Gastroesophageal sphincter (tissue), 4 donors: ENCODE data around the gene ACSF3. TPM values are rescaled to one million over a fixed set of nuclear protein-coding genes. Genes with fewer than 3 reads are reported as not detected.

ENCODE experiments used
- ATAC-seq: fragments of 150-250 bp; one replicate; pipeline ENCODE4 v1.9.1; 2016; ENCODE audit warnings: mild to moderate bottlenecking, moderate library complexity
- H3K27ac ChIP-seq, 4 donors: fragments of 200-600 bp; sonication (generic) in 3 of 4; 1 replicate in 3 of 4; 2 replicates in 1 of 4; pipeline ENCODE4 v1.5.1; 2016 to 2019
- H3K27me3 ChIP-seq: fragments of 200-600 bp; sonication (generic); one replicate; pipeline ENCODE4 v1.5.1; 2019
- H3K36me3 ChIP-seq, 2 donors: fragments of 200-600 bp; sonication (generic); one replicate each; pipeline ENCODE4 v1.5.1; 2019; ENCODE audit warnings: control low read depth in 1 of 2
- H3K4me1 ChIP-seq, 3 donors: fragments of 200-600 bp; sonication (generic); 1 replicate in 2 of 3; 2 replicates in 1 of 3; pipeline ENCODE4 v1.5.1; 2016 to 2019; ENCODE audit warnings: control low read depth in 2 of 3
- H3K4me3 ChIP-seq, 2 donors: fragments of 200-600 bp; sonication (generic); one replicate each; pipeline ENCODE4 v1.5.1; 2019; ENCODE audit warnings: mild to moderate bottlenecking in 1 of 2, moderate library complexity in 1 of 2
- H3K9me3 ChIP-seq, 3 donors: fragments of 200-600 bp; sonication (generic); one replicate each; pipeline ENCODE4 v1.5.1; 2017 to 2019; ENCODE audit warnings: control low read depth in 2 of 3
- EP300 ChIP-seq: sonication (generic); formaldehyde crosslinking; IDR thresholded peaks from one replicate; pipeline ENCODE4 v1.6.1; 2017; ENCODE audit warnings: antibody characterized with exemption, mild to moderate bottlenecking
- POLR2A ChIP-seq, 2 donors: fragments of 450-650 bp; IDR thresholded peaks; one replicate each; pipeline ENCODE4 v1.6.1; 2017; ENCODE audit warnings: antibody characterized with exemption in 2 of 2, mild to moderate bottlenecking in 2 of 2, moderate library complexity in 1 of 2
- POLR2AphosphoS5 ChIP-seq: sonication (generic); formaldehyde crosslinking; IDR thresholded peaks from one replicate; pipeline ENCODE4 v1.6.1; 2017; ENCODE audit warnings: antibody characterized with exemption
- WGBS, 2 donors: methylation state at CpG; one replicate each; pipeline ENCODE4 v1.1.5; 2018; ENCODE audit warnings: low coverage in 1 of 2; 5-methylcytosine and 5-hydroxymethylcytosine counted together
- total RNA-seq, 4 donors: library from RNA; depleted of rRNA; stranded (reverse); fragments of >200 nt; gene quantifications; one replicate each; pipeline ENCODE4 v1.1.0, GENCODE V29; 2016
- TF ChIP-seq, protein P1 (sequence below), 4 experiments: fragments of 200-600 bp in 2 of 4; fragments of 450-650 bp in 2 of 4; sonication (generic) in 1 of 4; IDR thresholded peaks; one replicate each; pipeline ENCODE4 v1.5.1; 2017 to 2019; ENCODE audit warnings: antibody characterized with exemption in 4 of 4, mild to moderate bottlenecking in 2 of 4, moderate library complexity in 2 of 4

The ACSF3 gene
- total RNA-seq, 4 donors from 2014 or later: 14.5 to 33.8 (median 28.8) TPM

DNA sequence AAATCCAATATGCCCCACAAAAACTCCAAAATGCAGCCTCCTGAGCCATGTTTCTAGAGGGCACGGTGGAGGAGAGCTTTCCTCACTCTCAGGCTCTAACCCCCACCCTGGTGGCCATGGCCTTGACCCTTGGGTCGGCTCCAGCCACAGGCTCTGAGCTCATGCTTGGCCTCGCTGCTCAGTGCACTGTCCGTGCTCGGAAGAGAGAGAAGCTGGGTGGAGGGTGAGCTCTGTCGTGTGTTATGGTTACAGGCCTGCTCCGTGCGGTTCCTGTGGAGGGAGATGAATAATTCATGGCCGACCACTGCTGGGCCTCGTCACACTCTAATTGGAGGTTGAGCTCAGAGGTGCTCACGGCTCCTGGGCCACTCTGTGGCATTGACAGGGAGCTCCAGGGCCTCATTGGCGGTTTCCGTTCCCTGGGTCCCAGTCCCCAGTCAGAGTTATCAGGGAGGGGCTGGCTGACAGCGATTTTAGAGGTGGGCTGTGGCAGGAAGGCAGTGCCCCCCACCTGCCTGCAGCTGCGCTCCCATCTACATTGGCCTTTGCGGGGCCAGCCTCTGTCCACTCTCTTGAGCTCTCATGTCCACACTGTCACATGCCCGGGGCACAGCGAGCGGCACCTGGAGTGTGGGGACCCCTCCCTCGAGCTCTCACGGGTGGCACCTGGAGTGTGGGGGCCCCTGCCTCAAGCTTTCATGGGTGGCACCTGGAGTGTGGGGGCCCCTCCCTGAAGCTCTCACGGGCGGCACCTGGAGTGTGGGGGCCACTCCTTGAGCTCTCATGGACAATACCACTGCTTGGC, 24.9 kb downstream of the ACSF3 start:
- no peaks in the 10 kb centered on the region for H3K9me3 ChIP-seq

DNA sequence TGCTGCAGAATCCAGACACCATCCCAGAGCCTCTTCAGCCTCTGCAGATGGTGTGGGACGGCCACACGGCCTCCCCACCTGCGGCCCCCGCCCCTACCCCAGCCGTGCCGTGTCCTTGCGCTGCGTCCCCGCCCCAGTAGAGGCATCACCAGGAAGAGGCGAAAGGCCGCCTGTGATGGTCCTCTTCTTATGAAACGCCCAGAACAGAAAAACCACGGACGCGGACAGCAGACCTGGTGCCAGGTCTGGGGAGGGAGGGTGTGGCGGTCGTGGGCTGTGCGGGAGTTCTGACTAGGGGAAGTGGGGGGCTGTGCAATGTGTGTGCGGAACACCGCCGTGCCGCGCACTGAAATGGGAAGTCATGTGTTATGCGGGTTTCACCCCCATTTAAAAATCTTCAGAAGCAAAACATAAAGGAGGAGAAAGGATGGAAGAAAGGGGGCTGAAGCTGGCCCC, 25.5 kb downstream of the ACSF3 start:
- no peak for ATAC-seq
- Histone ChIP-seq H3K27me3 (no peaks in the 10 kb centered on the region), H3K9me3 (no peaks in the 10 kb centered on the region), H3K36me3 (peaks cover 0 to 97% of the 10 kb centered on the region in 2 donors), H3K4me1 (peaks cover 0 to 7% (median 0%) of the 10 kb centered on the region in 3 donors), H3K27ac (no peak overlapping the region), H3K4me3 (no peak overlapping the region)
- TF ChIP-seq POLR2AphosphoS5: no peak
- no peak for TF ChIP-seq POLR2A (IDR thresholded peaks at IDR 0.05)
- no peak for TF ChIP-seq EP300
- TF ChIP-seq, protein P1, sequence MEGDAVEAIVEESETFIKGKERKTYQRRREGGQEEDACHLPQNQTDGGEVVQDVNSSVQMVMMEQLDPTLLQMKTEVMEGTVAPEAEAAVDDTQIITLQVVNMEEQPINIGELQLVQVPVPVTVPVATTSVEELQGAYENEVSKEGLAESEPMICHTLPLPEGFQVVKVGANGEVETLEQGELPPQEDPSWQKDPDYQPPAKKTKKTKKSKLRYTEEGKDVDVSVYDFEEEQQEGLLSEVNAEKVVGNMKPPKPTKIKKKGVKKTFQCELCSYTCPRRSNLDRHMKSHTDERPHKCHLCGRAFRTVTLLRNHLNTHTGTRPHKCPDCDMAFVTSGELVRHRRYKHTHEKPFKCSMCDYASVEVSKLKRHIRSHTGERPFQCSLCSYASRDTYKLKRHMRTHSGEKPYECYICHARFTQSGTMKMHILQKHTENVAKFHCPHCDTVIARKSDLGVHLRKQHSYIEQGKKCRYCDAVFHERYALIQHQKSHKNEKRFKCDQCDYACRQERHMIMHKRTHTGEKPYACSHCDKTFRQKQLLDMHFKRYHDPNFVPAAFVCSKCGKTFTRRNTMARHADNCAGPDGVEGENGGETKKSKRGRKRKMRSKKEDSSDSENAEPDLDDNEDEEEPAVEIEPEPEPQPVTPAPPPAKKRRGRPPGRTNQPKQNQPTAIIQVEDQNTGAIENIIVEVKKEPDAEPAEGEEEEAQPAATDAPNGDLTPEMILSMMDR (IDR thresholded peaks at IDR 0.05): no peak
- WGBS, 2 donors: 91% methylated on average over 9 of the region's 24 CpGs; no CpG with 5 or more reads in 1 of the 2 donors

More for the DNA sequence above, 24.9 kb downstream of the ACSF3 start:
- Histone ChIP-seq H3K4me3 (no peak overlapping the region), H3K27me3 (no peaks in the 10 kb centered on the region), H3K36me3 (peaks cover 0 to 97% of the 10 kb centered on the region in 2 donors), H3K27ac (no peak overlapping the region), H3K4me1 (peaks cover 0 to 10% (median 0%) of the 10 kb centered on the region in 3 donors)
- WGBS, 2 donors: 43 to 57% methylated on average over 1 to 8 of the region's 23 CpGs
- no peak for ATAC-seq
- TF ChIP-seq, protein P1 (IDR thresholded peaks at IDR 0.05): no peak

DNA sequence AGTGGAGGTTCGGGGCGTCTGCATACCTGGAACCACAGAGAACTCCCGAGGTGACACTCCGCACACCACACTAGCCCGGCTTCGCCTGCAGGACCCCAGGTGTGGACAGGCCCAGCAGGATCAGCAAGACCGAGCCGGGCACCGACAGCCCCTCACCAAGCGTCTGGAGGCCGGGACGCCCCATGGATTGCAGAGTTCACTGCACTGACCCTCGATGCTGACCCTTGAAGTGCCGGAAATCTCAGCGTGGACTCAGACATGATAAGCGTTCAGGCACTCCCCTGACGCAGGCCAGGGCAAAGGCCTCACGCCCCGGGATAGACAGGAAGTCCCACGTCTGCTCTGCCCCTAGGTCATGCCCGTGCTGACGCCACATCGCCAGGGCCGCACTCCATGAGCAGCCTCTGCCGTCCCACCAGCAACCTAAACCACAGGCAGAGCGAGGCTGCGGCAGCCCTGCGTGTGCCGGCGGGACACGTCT, 26.0 kb downstream of the ACSF3 start:
- H3K36me3 ChIP-seq: peaks cover 0 to 93% of the 10 kb centered on the region in 2 donors
- H3K4me3 ChIP-seq: no peak overlapping the region
- H3K27ac ChIP-seq: no peak overlapping the region
- H3K4me1 ChIP-seq: peaks cover 0 to 2% (median 0%) of the 10 kb centered on the region in 3 donors
- 80 to 85% methylated on average over 1 to 8 of the region's 31 CpGs for WGBS, 2 donors
- no peaks in the 10 kb centered on the region for H3K27me3 ChIP-seq
- H3K9me3 ChIP-seq: no peaks in the 10 kb centered on the region
- TF ChIP-seq, protein P1 (IDR thresholded peaks at IDR 0.05): no peak
- no peak for TF ChIP-seq POLR2A (IDR thresholded peaks at IDR 0.05)
- no peak for TF ChIP-seq EP300
- TF ChIP-seq POLR2AphosphoS5: no peak
- no peak for ATAC-seq

DNA sequence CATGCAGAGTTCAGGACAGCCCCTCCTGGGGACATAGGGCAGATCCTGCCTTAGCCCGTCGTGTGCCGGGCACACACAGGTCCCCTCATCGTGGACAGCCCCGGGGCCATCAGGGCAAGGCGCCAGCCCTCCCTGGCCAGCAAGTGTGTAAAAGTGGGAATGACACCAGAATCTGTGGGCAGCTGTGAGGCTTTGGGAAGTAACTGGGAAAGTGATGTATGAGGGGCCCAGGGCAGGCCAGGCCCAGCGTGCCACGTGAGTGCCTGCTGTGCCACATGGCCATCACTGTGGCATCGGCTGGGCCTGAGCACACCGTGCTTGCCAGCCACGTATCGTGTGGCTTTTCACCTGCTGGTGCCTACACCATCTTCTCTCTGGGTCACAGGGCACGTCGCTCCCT, 26.6 kb downstream of the ACSF3 start:
- TF ChIP-seq POLR2A (IDR thresholded peaks at IDR 0.05): no peak
- TF ChIP-seq, protein P1 (IDR thresholded peaks at IDR 0.05): no peak
- TF ChIP-seq EP300: no peak
- no peak for TF ChIP-seq POLR2AphosphoS5

More for the DNA sequence above, 26.6 kb downstream of the ACSF3 start:
- Histone ChIP-seq H3K27ac (no peak overlapping the region), H3K4me1 (no peaks in the 10 kb centered on the region), H3K36me3 (peaks cover 0 to 91% of the 10 kb centered on the region in 2 donors), H3K9me3 (peaks cover 0 to 1% (median 0%) of the 10 kb centered on the region in 3 donors), H3K4me3 (no peak overlapping the region), H3K27me3 (no peaks in the 10 kb centered on the region)
- 85 to 87% methylated on average over 3 to 8 of the region's 14 CpGs for WGBS, 2 donors
- no peak for ATAC-seq
